Measurements from ENCODE around the gene MUC20.
"Not testable (repeated sequence)": the region's sequence is repeated elsewhere in the genome, so short reads cannot be mapped to it uniquely, and the experiment has no call there.

MUC20 gene

GRCh38 chr3:195773956-195774537, 53.3 kb downstream of the MUC20 start:
- no peak for DNase-seq

GRCh38 chr3:195774917-195775316, 54.1 kb downstream of the MUC20 start:
- DNase-seq = no peak

- DNase-seq = no peak
These were observed 57.2 kb downstream of the MUC20 start for GRCh38 chr3:195777975-195778374.

GRCh38 chr3:195781236-195781635, 60.5 kb downstream of the MUC20 start:
- not testable (repeated sequence) for DNase-seq

Data from T-helper 1 cell (primary cell).